Left lobe of liver (tissue), 2 donors: ENCODE measurements around the gene BORCS6. TPM values are rescaled to one million over a fixed set of nuclear protein-coding genes. Genes with fewer than 3 reads are reported as not detected.

Experiments
- ATAC-seq: fragments of 200-7000 bp; cut with Tn5 transposase; one replicate; pipeline ENCODE4 v1.9.1; 2020; ENCODE audit warnings: mild to moderate bottlenecking, moderate library complexity
- DNase-seq: peaks from one replicate; pipeline ENCODE4 v3.0.0-alpha.2; 2020; ENCODE audit warnings: low spot score
- total RNA-seq: library from RNA; stranded (reverse); gene quantifications from one replicate; pipeline ENCODE4 v1.2.1, GENCODE V29; 2021
- donor health status: DM: no; HTN: no; CAD: no; lungs with moderate emphysema.
- donor health status: DM: no; HTN: yes; CAD: no.

Gene BORCS6
- total RNA-seq, 1 donor from 2014 or later: 4.5 TPM

GRCh38 chr17:8212312-8213180 lies 22.6 kb upstream of the BORCS6 start:
- DNase-seq: no peak
- ATAC-seq: peak; percentile 58

GRCh38 chr17:8210761-8211458 lies 20.9 kb upstream of the BORCS6 start:
- no peak for DNase-seq
- peak; percentile 37 for ATAC-seq

- DNase-seq (peak; percentile 95), ATAC-seq (peak; percentile 96)
Observed at GRCh38 chr17:8209907-8210760, 20.2 kb upstream of the BORCS6 start, which contains the start of gene AURKB. Gene AURKB, minus strand, starts transcription at chr17:8210575. Its CDS starts 351 bp downstream, at chr17:8210224.

- no peak for ATAC-seq
- no peak for DNase-seq
Observed at GRCh38 chr17:8206536-8206935, 16.6 kb upstream of the BORCS6 start.

GRCh38 chr17:8204761-8205555 lies 15.0 kb upstream of the BORCS6 start:
- DNase-seq (peak; percentile 42), ATAC-seq (no peak)

GRCh38 chr17:8192070-8192815 lies 2.3 kb upstream of the BORCS6 start:
- DNase-seq (peak; percentile 81), ATAC-seq (peak; percentile 41)

- ATAC-seq: no peak
- no peak for DNase-seq
Observed at GRCh38 chr17:8190506-8190905, 526 bp upstream of the BORCS6 start.

- ATAC-seq (peak; percentile 0), DNase-seq (peak; percentile 59)
Observed at GRCh38 chr17:8189041-8189710, 804 bp downstream of the BORCS6 start.

- DNase-seq (no peak), ATAC-seq (no peak)
Observed at GRCh38 chr17:8188263-8188839, 1.6 kb downstream of the BORCS6 start.

- peak; percentile 50 for ATAC-seq
Observed at GRCh38 chr17:8187517-8188262, 2.3 kb downstream of the BORCS6 start.

GRCh38 chr17:8186787-8187516 lies 3.0 kb downstream of the BORCS6 start:
- DNase-seq (peak; percentile 92), ATAC-seq (peak; percentile 65)

More at GRCh38 chr17:8187517-8188262, 2.3 kb downstream of the BORCS6 start:
- peak; percentile 92 for DNase-seq

- DNase-seq: no peak
Observed at GRCh38 chr17:8186446-8186786, 3.6 kb downstream of the BORCS6 start.

GRCh38 chr17:8185582-8186445 lies 4.2 kb downstream of the BORCS6 start:
- DNase-seq (peak; percentile 90), ATAC-seq (peak; percentile 40)

More at GRCh38 chr17:8186446-8186786, 3.6 kb downstream of the BORCS6 start:
- no peak for ATAC-seq

GRCh38 chr17:8176998-8177731 lies 12.8 kb downstream of the BORCS6 start:
- DNase-seq (no peak), ATAC-seq (no peak)

- DNase-seq (peak; percentile 88), ATAC-seq (peak; percentile 75)
Observed at GRCh38 chr17:8176197-8176940, 13.6 kb downstream of the BORCS6 start, which contains the start of gene TMEM107. Gene TMEM107, minus strand, starts transcription at chr17:8176380. Its CDS starts 94 bp downstream, at chr17:8176286.
